Left colon (tissue), 2 donors: ENCODE data around the gene AEBP2. TPM values are rescaled to one million over a fixed set of nuclear protein-coding genes. Genes with fewer than 3 reads are reported as not detected.
"Not testable (repeated sequence)": the region's sequence is repeated elsewhere in the genome, so short reads cannot be mapped to it uniquely, and the experiment has no call there.

Experiments
- ATAC-seq: fragments of 200-7000 bp; cut with Tn5 transposase; one replicate; pipeline ENCODE4 v1.9.1; 2020; ENCODE audit warnings: mild to moderate bottlenecking, moderate library complexity
- DNase-seq, 2 donors: peaks; one replicate each; pipeline ENCODE4 v3.0.0-alpha.2; 2020
- intact Hi-C, 2 donors: fragments of 100-400 bp; cut with DNase I in 1 of 2; cut with micrococcal nuclease in 1 of 2; formaldehyde crosslinking; loops; one replicate each; pipeline versions ENCODE4 v1.11.2 to v1.14.0; 2022; cut with DNase I, micrococcal nuclease
- total RNA-seq, 2 donors: library from RNA; stranded (reverse); fragmentation: NEBNext Ultra II Directional; extraction: Animal tissue kit (Norgen Biotek cat#: 25700); gene quantifications; one replicate each; pipeline ENCODE4 v1.2.1, GENCODE V29; 2021
- donor health status: DM: no; HTN: no; CAD: no.
- donor health status: DM: yes; HTN: yes; CAD: no.

AEBP2 gene
- total RNA-seq, 2 donors from 2014 or later = 32.4 to 35.4 TPM

DNA sequence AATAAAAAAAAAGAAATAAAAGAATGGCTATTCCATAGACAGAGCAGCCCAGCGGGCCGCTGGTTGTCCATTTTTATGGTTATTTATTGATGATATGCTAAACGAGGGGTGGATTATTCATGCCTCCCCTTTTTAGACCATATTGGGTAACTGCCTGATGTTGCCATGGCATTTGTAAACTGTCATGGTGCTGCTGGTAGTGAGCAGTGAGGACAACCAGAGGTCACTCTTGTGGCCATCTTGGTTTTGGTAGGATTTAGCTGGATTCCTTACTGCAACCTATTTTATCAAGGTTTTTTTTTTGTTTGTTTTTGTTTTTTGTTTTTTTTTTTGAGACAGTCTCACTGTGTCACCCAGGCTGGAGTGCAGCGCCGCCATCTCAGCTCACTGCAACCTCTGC is 25.7 kb upstream of the AEBP2 start:
- intact Hi-C loops = not testable (repeated sequence)

DNA sequence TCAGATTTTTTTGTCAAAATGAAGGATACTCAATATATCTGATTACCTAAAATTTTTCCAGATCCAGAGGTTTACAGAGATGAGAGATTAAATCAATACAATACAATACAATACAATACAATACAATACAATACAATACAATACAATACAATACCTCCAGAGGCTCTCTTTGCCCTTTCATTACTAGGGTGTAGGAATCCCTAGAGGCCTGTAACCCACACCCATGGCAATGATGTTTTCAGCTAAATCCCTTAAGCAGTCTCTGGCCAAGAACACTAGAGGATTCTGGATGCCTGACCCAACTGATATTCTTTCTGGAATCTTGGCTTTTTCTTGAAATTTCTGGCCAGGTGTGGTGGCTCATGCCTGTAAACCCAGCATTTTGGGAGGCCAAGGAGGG is 23.7 kb upstream of the AEBP2 start:
- ATAC-seq = no peak
- intact Hi-C loops = no loop called here

More for the DNA sequence above, 25.7 kb upstream of the AEBP2 start:
- not testable (repeated sequence) for DNase-seq, ATAC-seq

DNA sequence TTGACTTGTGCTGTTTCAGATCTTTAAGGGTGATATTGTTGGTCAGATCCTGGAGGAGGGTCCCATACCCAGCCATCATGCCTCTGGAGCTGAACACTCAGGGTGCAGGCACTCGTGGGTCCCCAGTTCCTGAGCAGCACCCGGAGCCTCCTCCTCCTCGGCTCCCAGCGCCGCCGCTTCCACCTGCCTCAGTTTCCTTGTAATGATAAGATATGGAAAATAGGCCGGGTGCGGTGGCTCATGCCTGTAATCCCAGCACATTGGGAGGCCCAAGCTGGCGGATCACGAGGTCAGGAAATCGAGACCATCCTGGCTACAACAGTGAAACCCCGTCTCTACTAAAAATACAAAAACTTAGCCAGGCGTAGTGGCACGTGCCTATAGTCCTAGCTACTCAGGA is 20.2 kb upstream of the AEBP2 start:
- DNase-seq = no peak

More for the DNA sequence above, 23.7 kb upstream of the AEBP2 start:
- no peak for DNase-seq

DNA sequence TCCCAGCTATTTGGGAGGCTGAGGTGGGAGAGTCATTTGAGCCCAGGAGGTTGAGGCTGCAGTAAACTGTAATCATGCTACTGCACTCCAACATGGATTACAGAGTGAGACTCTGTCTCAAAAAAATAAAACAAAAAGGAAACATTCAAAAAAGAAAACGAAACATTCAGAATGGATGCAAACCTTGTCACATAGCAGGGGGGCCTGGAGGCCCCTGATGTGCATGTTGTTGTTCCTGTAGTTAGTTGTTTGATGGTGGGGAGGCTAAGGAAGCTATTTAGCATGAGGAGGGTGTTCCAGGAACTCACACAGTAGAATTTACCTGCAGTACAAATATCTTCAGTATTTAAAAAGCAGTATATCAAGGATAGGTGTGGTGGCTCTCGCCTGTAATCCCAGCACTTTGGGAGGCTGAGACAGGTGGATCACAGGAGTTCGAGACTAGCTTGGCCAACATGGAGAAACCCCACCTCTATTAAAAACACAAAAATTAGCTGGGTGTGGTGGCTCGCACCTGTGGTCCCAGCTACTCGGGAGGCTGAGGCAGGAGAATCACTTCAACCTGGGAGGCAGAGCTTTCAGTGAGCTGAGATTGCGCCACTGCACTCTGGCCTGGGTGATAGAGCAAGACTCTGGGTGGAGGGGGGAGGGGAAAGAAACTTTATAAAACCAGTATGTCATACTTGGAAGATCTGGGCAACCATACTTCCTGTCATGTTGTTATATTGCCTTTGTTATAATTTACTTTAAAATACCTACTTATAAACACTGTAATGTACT is 17.6 kb upstream of the AEBP2 start:
- intact Hi-C loops = no loop called here
- ATAC-seq (no peak), DNase-seq (no peak)

More for the DNA sequence above, 20.2 kb upstream of the AEBP2 start:
- intact Hi-C loops = no loop called here
- no peak for ATAC-seq

DNA sequence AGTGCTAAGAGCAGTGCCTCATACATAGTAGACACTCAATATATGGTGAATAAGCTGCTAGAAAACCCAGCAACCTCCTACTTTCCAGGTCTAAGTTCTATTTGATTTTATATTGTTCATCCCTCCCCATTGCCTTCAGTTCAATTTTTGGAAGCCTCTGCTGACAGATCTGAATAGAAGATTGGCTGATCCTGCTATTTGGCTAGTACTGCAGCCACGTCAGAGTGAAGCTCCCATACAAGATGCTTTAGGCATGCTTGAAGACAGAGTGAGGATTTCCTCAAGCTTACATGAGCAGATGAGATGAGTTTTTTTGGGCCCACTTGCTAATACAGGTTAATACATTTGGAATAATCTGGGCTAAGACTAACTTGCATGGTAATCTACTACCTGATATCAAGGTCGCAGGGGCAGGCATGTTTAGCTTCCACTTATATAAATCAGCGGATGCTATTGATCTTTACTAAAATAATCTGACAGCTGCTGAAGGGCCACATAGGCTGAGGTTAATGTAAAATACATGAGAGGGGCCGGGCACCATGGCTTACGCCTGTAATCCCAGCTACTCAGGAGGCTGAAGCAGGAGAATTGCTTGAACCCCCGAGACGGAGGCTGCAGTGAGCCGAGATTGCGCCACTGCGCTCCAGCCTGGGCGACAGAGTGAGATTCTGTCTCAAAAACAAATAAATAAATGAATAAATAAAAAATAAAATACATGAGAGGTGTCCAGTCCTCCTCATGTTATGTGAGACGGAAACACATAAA is 15.9 kb upstream of the AEBP2 start:
- intact Hi-C loops = no loop called here
- ATAC-seq (no peak), DNase-seq (no peak)

DNA sequence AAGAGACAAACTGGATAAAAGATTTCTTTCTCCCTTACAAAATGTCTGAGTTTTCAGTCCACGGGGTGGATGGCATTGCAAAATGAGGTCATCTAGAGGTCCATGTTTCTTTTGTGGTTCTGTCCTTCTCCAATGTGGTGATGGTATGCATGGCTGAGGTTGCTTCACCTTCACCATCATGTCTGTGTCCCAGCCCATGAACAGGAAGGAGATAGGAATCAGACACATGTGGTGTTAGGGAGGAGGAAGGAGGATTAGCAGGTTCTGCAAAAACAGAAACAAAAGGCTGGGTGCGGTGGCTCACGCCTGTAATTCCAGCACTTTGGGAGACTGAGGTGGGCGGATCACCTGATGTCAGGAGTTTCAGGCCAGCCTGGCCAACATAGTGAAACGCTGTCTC is 11.0 kb upstream of the AEBP2 start:
- intact Hi-C loops = no loop called here
- no peak for ATAC-seq
- no peak for DNase-seq

DNA sequence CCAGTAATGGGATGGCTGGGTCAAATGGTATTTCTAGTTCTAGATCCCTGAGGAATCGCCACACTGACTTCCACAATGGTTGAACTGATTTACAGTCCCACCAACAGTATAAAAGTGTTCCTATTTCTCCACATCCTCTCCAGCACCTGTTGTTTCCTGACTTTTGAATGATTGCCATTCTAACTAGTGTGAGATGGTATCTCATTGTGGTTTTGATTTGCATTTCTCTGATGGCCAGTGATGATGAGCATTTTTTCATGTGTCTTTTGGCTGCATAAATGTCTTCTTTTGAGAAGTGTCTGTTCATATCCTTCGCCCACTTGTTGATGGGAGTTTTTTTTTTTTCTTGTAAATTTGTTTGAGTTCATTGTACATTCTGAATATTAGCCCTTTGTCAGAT is 9.8 kb upstream of the AEBP2 start:
- ATAC-seq, DNase-seq, intact Hi-C loops: not testable (repeated sequence)

DNA sequence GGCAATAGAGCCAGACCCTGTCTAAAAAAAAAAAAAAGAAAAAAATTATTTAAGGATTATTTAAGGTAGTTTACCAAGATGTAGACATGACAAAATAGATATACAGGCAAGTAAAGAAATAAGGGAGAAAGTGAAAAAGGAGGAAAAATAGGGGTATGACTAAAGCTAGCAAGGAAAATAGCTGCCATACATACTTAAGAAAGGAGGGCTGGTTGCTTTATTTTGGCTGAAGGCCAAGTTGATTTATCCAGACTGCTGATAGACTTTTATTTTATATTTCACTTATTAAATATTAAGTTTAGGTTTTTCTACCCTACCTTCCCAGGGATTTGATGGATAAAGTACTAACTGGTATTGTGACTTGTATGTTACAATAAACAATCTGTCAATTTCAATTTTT is 8.3 kb upstream of the AEBP2 start:
- ATAC-seq (no peak), DNase-seq (no peak)
- intact Hi-C loops = no loop called here

DNA sequence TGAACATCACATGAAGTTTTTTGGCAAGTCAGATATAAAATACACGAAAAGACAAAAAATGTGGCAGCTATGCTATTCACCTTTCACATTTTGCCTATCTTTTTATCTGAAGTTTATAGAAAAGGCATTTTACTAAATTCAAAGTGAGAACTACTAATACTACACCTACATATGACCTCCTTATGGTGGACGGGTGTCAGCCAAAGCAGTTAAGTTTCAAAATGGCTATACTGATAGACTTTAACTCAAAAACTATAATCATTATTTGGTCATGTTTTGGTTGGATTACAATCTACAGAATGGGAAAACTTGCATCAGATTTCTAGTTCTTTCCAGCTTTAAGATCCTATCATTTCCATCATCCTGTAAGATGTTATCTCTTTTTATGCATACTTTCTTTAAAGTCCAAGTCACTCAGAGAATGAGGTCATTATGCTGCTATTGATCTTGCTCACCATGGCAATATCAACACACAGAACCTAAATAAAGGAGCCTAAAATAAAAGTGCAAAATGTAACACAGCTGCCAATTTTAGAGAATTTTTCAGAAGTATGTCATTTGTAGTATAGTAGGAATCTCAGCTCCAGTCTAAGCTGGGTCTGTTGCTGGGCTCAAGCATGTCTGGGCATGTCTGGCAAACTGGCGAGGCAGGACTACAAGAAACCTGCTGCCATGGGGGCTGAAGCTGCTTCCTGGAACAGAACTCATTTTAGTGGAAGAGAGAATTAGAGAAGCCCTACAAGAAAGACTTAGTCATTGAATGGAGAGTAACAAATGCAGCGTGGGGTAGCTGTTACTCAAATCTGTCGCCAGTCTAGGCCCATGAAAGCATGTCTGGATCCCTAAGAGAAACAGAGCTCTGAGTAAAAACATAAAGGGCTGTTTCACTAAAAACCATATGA is 7.6 kb upstream of the AEBP2 start:
- intact Hi-C loops = no loop called here
- no peak for ATAC-seq
- DNase-seq = no peak

DNA sequence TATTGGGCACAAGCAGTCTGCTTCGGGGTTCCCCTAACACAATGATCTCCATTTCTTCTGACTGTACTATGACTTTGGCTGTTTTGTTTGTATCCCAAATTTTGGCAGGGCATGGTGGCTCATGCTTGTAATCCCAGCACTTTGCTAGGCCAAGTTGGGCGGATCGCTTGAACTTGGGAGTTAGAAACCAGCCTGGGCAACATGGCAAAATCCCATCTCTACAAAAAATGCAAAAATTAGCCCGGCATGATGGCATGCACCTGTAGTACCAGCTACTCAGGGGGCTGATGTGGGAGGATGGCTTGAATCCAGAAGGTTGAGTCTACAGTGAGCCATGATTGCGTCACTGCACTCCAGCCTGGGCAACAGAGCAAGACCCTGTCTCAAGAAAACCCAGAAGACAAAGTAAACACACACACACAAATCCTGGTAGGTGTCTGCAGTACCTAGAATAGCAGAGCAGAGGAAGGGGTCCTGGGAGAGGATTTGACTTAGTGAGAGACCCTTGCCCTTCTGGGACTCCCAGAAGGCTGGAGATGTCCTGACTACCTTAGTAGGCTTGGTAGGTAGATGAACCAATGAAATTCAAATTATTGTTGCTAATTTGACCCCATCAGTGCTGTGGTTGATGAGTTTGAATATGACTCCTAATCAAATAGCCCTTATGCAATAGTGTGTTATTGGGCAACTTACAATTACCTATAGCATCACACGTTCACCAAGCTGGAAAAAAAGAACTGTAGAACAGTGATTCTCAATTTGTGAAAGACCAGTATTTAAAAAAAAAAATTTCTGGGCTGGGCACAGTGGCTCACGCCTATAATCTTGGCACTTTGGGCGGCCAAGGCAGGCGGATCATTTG is 6.8 kb upstream of the AEBP2 start:
- intact Hi-C loops = no loop called here
- ATAC-seq = no peak

DNA sequence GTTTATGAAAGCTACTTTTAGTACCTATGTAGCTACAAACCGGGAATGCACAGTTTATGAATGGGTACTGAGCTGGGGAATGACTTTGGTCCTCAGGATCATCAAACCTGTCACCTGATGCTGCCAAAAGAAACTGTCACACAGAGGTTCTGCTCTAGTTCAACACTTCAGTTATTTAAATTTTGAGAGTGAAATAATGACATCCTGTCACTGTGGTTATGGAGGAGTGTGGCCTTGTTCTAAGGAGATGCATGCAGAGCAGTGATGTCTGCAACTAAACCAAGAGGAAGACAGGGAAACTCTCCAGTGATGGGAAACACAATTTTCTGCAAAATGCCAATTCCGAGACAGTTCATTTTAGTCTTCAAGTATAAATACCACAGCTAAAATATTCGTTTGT is 4.8 kb upstream of the AEBP2 start:
- intact Hi-C loops = no loop called here
- ATAC-seq (no peak), DNase-seq (no peak)

More for the DNA sequence above, 6.8 kb upstream of the AEBP2 start:
- no peak for DNase-seq

DNA sequence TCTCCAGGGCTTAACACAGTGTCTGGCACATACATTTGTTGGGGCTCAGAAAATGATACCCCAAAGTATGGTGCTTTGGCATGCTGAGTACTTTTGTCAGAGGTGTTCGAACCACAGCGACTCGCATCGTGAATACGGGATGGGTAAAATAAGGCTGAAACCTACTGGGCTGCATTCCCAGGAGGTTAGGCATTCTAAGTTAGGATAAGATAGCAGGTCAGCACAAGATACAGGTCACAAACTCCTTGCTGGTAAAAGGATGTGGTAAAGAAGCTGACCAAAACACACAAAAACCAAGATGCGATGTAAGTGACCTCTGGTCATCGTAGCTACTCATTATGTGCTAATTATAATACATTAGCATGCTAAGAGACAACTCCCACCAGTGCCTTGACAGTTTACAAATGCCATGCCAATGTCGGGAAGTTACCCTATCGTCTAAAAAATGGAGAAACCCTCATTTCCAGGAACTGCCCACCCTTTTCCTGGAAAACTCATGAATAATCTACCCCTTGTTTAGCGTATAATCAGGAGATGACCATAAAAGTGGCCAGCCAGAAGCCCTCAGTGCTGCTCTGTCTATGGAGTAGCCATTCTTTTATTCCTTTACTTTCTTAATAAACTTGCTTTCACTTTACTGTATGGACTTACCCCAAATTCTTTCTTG is 3.3 kb upstream of the AEBP2 start:
- intact Hi-C loops = no loop called here
- ATAC-seq (no peak), DNase-seq (no peak)

DNA sequence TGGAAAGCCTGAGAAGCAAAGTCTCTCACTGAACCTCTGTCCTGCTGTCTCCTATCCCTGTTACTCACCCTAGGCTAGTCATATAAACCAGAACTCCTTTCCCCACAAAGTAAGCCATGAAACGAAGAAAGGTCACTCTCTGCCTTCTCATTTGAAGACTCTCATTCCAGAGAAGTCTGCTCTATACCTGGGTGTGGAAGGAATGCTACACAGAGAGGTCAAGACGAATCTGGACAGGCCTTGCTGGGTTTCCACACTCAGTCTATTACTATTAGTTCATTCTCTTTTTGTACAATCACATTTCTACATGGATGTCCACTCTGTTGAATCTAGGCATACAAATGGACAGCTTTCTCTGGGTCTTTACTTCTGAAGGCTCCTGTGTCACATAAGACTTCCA is 2.4 kb upstream of the AEBP2 start:
- no peak for ATAC-seq

DNA sequence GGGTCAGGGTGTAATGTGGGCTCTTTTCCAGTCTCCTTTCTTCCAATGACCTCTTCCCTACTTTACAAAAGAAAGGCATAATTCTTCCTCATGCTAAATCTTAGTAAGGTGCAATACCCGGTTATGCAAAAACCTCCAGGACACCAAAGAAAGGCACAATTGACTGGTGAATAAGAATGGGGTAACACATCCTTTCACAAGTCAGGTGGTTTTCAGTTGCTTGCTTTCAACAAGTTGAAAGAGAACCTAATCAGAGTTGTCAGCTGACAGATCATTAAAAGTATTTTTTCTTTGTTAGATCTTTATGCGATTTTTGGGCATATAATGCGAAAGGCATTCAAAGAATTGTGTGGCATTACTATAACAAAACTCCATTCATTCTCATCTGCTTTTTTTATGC is 1.3 kb upstream of the AEBP2 start:
- intact Hi-C loops = no loop called here
- DNase-seq = no peak

More for the DNA sequence above, 2.4 kb upstream of the AEBP2 start:
- DNase-seq = no peak
- intact Hi-C loops = no loop called here

DNA sequence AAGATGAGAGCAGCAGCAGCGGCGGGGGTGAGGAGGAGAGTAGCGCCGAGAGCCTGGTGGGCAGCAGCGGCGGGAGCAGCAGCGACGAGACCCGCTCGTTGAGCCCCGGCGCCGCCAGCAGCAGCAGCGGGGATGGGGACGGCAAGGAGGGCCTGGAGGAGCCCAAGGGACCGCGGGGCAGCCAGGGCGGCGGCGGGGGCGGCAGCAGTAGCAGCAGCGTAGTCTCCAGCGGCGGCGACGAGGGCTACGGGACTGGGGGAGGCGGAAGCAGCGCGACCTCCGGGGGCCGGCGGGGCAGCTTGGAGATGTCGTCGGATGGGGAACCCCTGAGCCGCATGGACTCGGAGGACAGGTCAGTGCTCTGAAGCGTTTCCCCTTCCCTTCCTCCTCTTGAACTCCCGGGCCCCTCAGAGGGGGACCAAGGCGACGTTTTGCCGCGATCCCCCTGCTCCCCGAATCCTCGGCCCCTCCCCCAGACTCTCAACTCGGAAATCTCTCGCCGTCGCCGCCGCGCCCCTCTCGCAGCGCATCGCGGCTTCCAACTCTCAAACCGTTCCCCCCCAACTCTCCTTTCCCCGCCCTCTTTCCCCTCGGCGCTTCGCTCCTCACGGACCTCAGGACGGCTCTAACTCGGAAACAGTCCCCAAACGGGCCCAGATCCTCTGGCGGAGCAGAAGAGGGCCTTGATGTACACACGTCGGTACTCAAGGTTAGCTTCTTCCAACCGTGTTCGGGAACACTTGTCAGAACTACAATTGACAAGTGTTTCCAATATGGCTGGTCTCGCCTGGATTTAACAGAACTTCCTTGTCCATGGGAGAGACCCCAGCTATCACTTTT is 947 bp downstream of the AEBP2 start:
- intact Hi-C loops = no loop called here
- peak; percentile 45 for ATAC-seq
- DNase-seq = peak; percentile 54 to 70

More for the DNA sequence above, 1.3 kb upstream of the AEBP2 start:
- no peak for ATAC-seq

DNA sequence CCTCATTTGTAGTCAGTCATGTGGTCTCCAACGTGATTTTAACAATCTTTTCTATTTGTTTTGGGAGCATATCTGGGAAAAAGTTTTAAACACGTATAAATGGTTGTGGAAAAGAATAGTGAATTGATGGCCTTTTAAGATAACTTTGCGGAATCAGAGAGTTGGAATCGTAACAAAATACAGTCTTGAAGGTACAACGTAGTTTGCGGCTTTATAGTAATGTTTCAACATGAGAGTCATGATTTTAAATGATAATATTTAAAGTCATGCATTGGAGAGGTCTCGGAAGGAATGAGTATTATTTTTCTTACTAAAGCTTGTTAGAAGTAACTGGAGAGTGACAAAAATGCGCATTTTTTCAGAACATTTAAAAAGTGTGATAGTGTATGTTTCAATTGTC is 1.6 kb downstream of the AEBP2 start:
- intact Hi-C loops = no loop called here
- DNase-seq (no peak), ATAC-seq (no peak)

DNA sequence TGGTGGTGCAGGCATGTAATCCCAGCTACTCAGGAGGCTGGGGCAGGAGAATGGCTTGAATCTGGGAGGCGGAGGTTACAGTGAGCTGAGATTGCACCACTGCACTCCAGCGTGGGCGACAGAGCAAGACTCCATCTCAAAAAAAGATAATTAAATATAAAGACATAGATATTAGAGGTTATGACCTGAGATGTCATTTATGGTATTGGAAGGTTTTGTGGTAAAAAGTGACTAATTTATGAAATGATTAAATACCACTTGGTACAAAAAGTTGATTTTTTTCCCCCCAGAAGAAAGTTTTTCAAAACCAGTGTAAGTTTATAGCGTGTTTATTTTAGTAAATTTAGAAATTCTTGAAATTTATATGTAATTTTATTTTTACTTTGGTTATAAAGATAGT is 4.3 kb downstream of the AEBP2 start:
- DNase-seq (no peak), ATAC-seq (no peak)
- intact Hi-C loops = no loop called here
